ENCODE results near the gene ITGB1BP1. TPM values are rescaled to one million over a fixed set of nuclear protein-coding genes. Genes with fewer than 3 reads are reported as not detected.

The ITGB1BP1 gene
- total RNA-seq, 1 donor from 2014 or later = 41.8 TPM

DNA sequence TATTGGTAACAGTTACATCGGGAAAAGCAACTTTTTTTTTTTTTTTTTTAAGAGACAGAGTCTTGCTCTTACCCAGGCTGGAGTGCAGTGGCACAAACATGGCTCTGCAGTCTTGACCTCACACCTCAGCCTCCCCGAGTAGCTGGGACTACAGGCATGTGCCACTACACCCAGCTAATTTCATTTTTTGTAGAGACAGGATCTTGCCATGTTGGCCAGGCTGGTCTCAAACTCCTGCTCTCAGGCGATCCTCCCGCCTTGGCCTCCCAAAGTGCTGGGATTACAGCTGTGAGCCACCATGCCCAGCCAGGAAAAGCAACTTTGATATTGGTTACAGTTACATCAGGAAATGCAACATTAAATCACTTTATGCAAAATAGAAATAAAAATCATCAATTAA lies 4.6 kb downstream of the ITGB1BP1 start:
- Mint-ChIP-seq H3K4me1 (ENCODE audit: low read depth) (peaks cover 10% of the 10 kb centered on the region), H3K27ac (no peak overlapping the region), H3K9me3 (ENCODE audit: low read depth) (no peaks in the 10 kb centered on the region), H3K27me3 (peaks cover 5% of the 10 kb centered on the region), H3K4me3 (ENCODE audit: low read depth) (no peak overlapping the region), H3K36me3 (ENCODE audit: insufficient read depth) (peaks cover 2% of the 10 kb centered on the region)
- TF ChIP-seq, protein P1, sequence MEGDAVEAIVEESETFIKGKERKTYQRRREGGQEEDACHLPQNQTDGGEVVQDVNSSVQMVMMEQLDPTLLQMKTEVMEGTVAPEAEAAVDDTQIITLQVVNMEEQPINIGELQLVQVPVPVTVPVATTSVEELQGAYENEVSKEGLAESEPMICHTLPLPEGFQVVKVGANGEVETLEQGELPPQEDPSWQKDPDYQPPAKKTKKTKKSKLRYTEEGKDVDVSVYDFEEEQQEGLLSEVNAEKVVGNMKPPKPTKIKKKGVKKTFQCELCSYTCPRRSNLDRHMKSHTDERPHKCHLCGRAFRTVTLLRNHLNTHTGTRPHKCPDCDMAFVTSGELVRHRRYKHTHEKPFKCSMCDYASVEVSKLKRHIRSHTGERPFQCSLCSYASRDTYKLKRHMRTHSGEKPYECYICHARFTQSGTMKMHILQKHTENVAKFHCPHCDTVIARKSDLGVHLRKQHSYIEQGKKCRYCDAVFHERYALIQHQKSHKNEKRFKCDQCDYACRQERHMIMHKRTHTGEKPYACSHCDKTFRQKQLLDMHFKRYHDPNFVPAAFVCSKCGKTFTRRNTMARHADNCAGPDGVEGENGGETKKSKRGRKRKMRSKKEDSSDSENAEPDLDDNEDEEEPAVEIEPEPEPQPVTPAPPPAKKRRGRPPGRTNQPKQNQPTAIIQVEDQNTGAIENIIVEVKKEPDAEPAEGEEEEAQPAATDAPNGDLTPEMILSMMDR (IDR thresholded peaks at IDR 0.05; ENCODE audit: unreplicated experiment) = no peak
- DNase-seq (ENCODE audit: low spot score, unreplicated experiment) = no peak

DNA sequence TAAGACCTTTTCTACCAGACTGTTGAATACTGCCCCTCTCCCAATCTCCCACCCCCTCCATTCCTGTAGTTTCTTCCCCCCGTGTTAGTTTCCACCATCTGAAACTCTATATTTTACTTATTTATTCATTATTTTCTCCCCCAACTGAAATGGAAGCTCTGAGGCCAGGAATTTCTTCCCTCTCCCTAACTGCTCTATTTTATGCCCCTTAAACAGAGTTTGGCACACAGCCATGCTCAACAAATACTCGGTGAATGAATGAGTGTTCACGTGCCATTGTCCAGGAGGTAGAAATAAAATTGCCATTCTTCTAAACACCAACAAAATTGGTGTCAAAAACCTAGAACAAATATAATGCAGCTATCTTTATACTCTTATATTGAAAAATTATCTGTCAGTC lies 5.6 kb downstream of the ITGB1BP1 start:
- Mint-ChIP-seq H3K4me3 (ENCODE audit: low read depth) (no peak overlapping the region), H3K36me3 (ENCODE audit: insufficient read depth) (peaks cover 2% of the 10 kb centered on the region), H3K27ac (no peak overlapping the region), H3K9me3 (ENCODE audit: low read depth) (no peaks in the 10 kb centered on the region), H3K4me1 (ENCODE audit: low read depth) (peaks cover 10% of the 10 kb centered on the region), H3K27me3 (peaks cover 5% of the 10 kb centered on the region)
- TF ChIP-seq, protein P1 (IDR thresholded peaks at IDR 0.05; ENCODE audit: unreplicated experiment) = no peak
- DNase-seq (ENCODE audit: low spot score, unreplicated experiment) = no peak

DNA sequence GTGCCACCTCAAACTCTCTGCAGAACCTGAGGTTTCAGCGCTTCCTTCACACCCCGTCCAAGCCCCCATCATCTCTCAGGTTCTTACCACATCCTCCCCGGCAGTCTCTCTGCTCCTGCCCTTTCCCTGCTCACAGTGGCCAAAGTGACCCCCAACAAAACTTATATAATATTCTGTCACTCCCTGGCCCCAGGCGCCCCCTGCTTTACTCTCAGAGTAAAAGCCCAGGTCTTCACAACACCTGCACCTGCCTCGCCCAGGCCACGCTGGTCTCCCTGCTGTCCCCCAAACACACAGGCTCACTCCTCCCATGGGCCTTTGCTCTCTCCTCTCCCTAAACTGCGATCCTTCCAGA lies 6.4 kb downstream of the ITGB1BP1 start:
- Mint-ChIP-seq H3K9me3 (ENCODE audit: low read depth) (no peaks in the 10 kb centered on the region), H3K27ac (no peak overlapping the region), H3K27me3 (peaks cover 2% of the 10 kb centered on the region), H3K4me1 (ENCODE audit: low read depth) (peaks cover 3% of the 10 kb centered on the region), H3K36me3 (ENCODE audit: insufficient read depth) (peaks cover 5% of the 10 kb centered on the region), H3K4me3 (ENCODE audit: low read depth) (no peak overlapping the region)
- TF ChIP-seq, protein P1 (IDR thresholded peaks at IDR 0.05; ENCODE audit: unreplicated experiment) = no peak
- no peak for DNase-seq (ENCODE audit: low spot score, unreplicated experiment)

DNA sequence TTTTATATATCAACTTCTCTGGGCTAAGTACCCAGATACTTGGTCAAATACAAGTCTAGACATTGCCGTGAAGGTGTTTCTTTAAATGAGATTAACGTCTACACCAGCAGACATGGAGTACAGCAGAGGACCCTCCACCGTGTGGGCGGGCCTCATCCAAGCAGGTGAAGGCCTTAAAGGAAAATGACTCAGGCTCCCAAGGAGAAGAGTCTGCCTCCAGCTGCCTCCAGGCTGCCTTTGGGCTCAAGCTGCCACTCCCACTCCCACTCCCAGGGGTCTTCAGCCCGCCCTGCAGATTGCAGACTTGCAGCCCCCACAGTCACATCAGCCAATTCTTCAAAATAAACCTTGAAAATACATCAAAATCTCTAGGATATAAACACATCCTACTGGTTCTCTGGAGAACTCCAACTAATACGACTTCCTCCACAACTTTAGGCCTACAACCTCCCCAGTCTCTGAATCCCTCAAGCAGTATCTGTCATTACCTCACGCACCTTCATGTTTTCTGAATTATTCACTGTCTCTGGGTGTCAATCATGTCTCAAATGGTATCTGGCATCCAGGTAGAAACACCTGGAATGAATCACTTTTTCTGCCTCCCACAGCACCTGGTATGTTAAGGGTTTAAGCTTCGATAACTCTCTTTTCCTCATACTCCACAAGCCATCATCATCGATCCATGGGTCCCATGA lies 6.9 kb downstream of the ITGB1BP1 start:
- no peak for DNase-seq (ENCODE audit: low spot score, unreplicated experiment)
- H3K4me3 Mint-ChIP-seq (ENCODE audit: low read depth) = no peak overlapping the region

DNA sequence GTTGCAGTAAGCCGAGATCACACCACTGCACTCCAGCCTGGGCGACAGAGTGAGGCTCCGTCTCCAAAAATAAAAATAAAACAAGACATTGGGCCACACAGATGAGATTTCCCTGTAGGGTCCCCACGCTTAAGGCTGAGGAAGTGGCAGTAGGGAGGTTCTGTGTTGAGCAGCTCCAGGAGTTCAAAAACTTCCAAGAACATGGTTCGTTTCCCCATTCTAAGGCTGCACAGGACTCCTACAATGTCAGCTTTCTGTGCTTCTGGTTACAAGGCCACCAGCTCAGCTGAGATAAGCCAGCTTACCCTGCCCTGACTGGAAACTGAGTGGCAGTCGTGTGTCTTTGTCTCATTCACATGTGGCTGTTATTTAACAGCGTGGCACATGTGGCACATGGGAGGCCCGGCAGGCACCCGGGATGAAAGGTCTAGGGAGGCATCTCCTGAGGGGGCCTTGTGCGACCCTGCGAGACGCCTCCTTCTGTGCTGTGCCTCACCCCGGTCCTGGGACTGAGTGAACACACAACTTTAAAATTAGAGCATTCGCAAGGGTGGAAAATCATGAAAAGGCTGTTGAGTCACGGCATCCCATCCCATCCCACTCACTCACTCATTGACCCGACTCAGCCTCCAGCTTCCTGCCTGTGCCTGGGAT lies 7.7 kb downstream of the ITGB1BP1 start:
- DNase-seq (ENCODE audit: low spot score, unreplicated experiment) = no peak
- no peak overlapping the region for H3K4me3 Mint-ChIP-seq (ENCODE audit: low read depth)
- H3K27ac Mint-ChIP-seq = no peak overlapping the region
- H3K36me3 Mint-ChIP-seq (ENCODE audit: insufficient read depth) = peaks cover 6% of the 10 kb centered on the region
- no peaks in the 10 kb centered on the region for H3K4me1 Mint-ChIP-seq (ENCODE audit: low read depth)
- H3K27me3 Mint-ChIP-seq = no peaks in the 10 kb centered on the region
- H3K9me3 Mint-ChIP-seq (ENCODE audit: low read depth) = no peaks in the 10 kb centered on the region
- TF ChIP-seq, protein P1 (IDR thresholded peaks at IDR 0.05; ENCODE audit: unreplicated experiment) = no peak

More for the DNA sequence above, 6.9 kb downstream of the ITGB1BP1 start:
- Mint-ChIP-seq H3K27ac (peak overlapping the region; percentile 32), H3K36me3 (ENCODE audit: insufficient read depth) (peaks cover 6% of the 10 kb centered on the region), H3K9me3 (ENCODE audit: low read depth) (no peaks in the 10 kb centered on the region), H3K27me3 (no peaks in the 10 kb centered on the region), H3K4me1 (ENCODE audit: low read depth) (no peaks in the 10 kb centered on the region)
- TF ChIP-seq, protein P1 (IDR thresholded peaks at IDR 0.05; ENCODE audit: unreplicated experiment) = no peak

Data from progenitor cell of endocrine pancreas (in vitro differentiated cells).